H9 (cell line): ENCODE measurements around the gene RASSF5. TPM values are rescaled to one million over a fixed set of nuclear protein-coding genes. Genes with fewer than 3 reads are reported as not detected.

Experiments
- DNase-seq: peaks from one replicate; pipeline ENCODE4 v3.0.0-alpha.2; 2017
- H2AFZ ChIP-seq: one replicate; pipeline ENCODE4 v1.6.1; 2013; ENCODE audit warnings: mild to moderate bottlenecking, low read length, control low read depth, moderate library complexity
- H2AK5ac ChIP-seq: 2 replicates; pipeline ENCODE4 v1.6.1; 2013; ENCODE audit warnings: low read length, control low read depth, mixed read lengths; ENCODE audit not compliant: insufficient read length
- H2BK120ac ChIP-seq: one replicate; pipeline ENCODE4 v1.6.1; 2013; ENCODE audit warnings: low read depth, mild to moderate bottlenecking, low read length, control low read depth, inconsistent platforms; ENCODE audit not compliant: poor library complexity, severe bottlenecking
- H2BK12ac ChIP-seq: 2 replicates; pipeline ENCODE4 v1.6.1; 2013; ENCODE audit warnings: low read length, control low read depth, mixed read lengths, low read depth; ENCODE audit not compliant: insufficient read length
- H2BK15ac ChIP-seq: 2 replicates; pipeline ENCODE4 v1.6.1; 2013; ENCODE audit warnings: low read depth, low read length, control low read depth
- H2BK20ac ChIP-seq: one replicate; pipeline ENCODE4 v1.6.1; 2013; ENCODE audit warnings: low read depth, mild to moderate bottlenecking, low read length, control low read depth, inconsistent platforms; ENCODE audit not compliant: poor library complexity, severe bottlenecking
- H2BK5ac ChIP-seq: 2 replicates; pipeline ENCODE4 v1.6.1; 2013; ENCODE audit warnings: low read length, control low read depth, mixed read lengths; ENCODE audit not compliant: insufficient read length
- H3K14ac ChIP-seq: 2 replicates; pipeline ENCODE4 v1.6.1; 2013; ENCODE audit warnings: low read length, control low read depth; ENCODE audit not compliant: insufficient read depth
- H3K18ac ChIP-seq: 2 replicates; pipeline ENCODE4 v1.6.1; 2013; ENCODE audit warnings: low read depth, mild to moderate bottlenecking, mixed read lengths, low read length, control low read depth; ENCODE audit not compliant: insufficient read length
- H3K23ac ChIP-seq: 2 replicates; pipeline ENCODE4 v1.6.1; 2013; ENCODE audit warnings: low read length, control low read depth, mixed read lengths, low read depth; ENCODE audit not compliant: insufficient read length
- H3K23me2 ChIP-seq: 2 replicates; pipeline ENCODE4 v1.6.1; 2013; ENCODE audit warnings: low read depth, mild to moderate bottlenecking, mixed read lengths, low read length, control low read depth; ENCODE audit not compliant: insufficient read length, poor library complexity, severe bottlenecking
- H3K27ac ChIP-seq: 2 replicates; pipeline ENCODE4 v1.5.1; 2013; ENCODE audit warnings: low read length, control low read depth, mixed read lengths, low read depth; ENCODE audit not compliant: insufficient read length
- H3K27me3 ChIP-seq: 2 replicates; pipeline ENCODE4 v1.6.1; 2013; ENCODE audit warnings: low read length, control low read depth, inconsistent platforms; ENCODE audit not compliant: insufficient read depth
- H3K4ac ChIP-seq: 2 replicates; pipeline ENCODE4 v1.6.1; 2013; ENCODE audit warnings: low read depth, mild to moderate bottlenecking, control low read depth, inconsistent platforms, low read length, moderate library complexity
- H3K4me1 ChIP-seq: 2 replicates; pipeline ENCODE4 v1.6.1; 2013; ENCODE audit warnings: low read length, control low read depth, inconsistent platforms; ENCODE audit not compliant: insufficient read depth
- H3K4me2 ChIP-seq: 2 replicates; pipeline ENCODE4 v1.6.1; 2013; ENCODE audit warnings: low read length, control low read depth, mixed read lengths; ENCODE audit not compliant: insufficient read length, insufficient read depth
- H3K56ac ChIP-seq: 2 replicates; pipeline ENCODE4 v1.6.1; 2013; ENCODE audit warnings: low read depth, mild to moderate bottlenecking, mixed read lengths, low read length, control low read depth; ENCODE audit not compliant: insufficient read length
- H3K79me1 ChIP-seq: 2 replicates; pipeline ENCODE4 v1.6.1; 2013; ENCODE audit warnings: low read depth, mild to moderate bottlenecking, moderate library complexity, low read length, control low read depth, inconsistent platforms; ENCODE audit not compliant: insufficient read depth, poor library complexity, severe bottlenecking
- H3K79me2 ChIP-seq: 2 replicates; pipeline ENCODE4 v1.6.1; 2013; ENCODE audit warnings: low read length, control low read depth, inconsistent platforms; ENCODE audit not compliant: insufficient read depth
- H3K9ac ChIP-seq: 2 replicates; pipeline ENCODE4 v1.6.1; 2013; ENCODE audit warnings: low read length, control low read depth, mixed read lengths; ENCODE audit not compliant: insufficient read length; ENCODE audit errors: extremely low read depth
- H3K9me3 ChIP-seq: one replicate; pipeline ENCODE4 v1.6.1; 2013; ENCODE audit warnings: low read depth, low read length, inconsistent platforms; ENCODE audit not compliant: control insufficient read depth
- H3T11ph ChIP-seq: one replicate; pipeline ENCODE4 v1.6.1; 2013; ENCODE audit warnings: mild to moderate bottlenecking, low read length, control low read depth, inconsistent platforms
- H4K20me1 ChIP-seq: one replicate; pipeline ENCODE4 v1.6.1; 2013; ENCODE audit not compliant: control insufficient read depth, insufficient read length, insufficient read depth
- H4K5ac ChIP-seq: 2 replicates; pipeline ENCODE4 v1.6.1; 2013; ENCODE audit warnings: low read depth, mild to moderate bottlenecking, mixed read lengths, low read length, control low read depth; ENCODE audit not compliant: insufficient read length
- H4K8ac ChIP-seq: replicated peaks from 2 replicates; pipeline ENCODE4 v1.6.1; 2013; ENCODE audit warnings: low read length, control low read depth, mixed read lengths, low read depth; ENCODE audit not compliant: insufficient read length
- H4K91ac ChIP-seq: 2 replicates; pipeline ENCODE4 v1.6.1; 2013; ENCODE audit warnings: low read depth, mild to moderate bottlenecking, moderate library complexity, mixed read lengths, low read length, control low read depth; ENCODE audit not compliant: insufficient read length
- H3K27ac Mint-ChIP-seq, 3 experiments: 2 replicates in 2 of 3; 3 replicates in 1 of 3; pipeline ENCODE4 v1.8.0; 2020 to 2021; ENCODE audit warnings: mixed read lengths in 3 of 3, mild to moderate bottlenecking in 1 of 3, moderate library complexity in 1 of 3
- H3K27me3 Mint-ChIP-seq: 2 replicates; pipeline ENCODE4 v1.8.0; 2021; ENCODE audit warnings: low read depth, mild to moderate bottlenecking, moderate library complexity, mixed read lengths
- H3K36me3 Mint-ChIP-seq, 3 experiments: 2 replicates in 2 of 3; 3 replicates in 1 of 3; pipeline ENCODE4 v1.8.0; 2020 to 2021; ENCODE audit warnings: low read depth in 3 of 3, mixed read lengths in 3 of 3; ENCODE audit not compliant: insufficient read depth in 1 of 3
- H3K4me1 Mint-ChIP-seq, 2 experiments: 2 replicates each; pipeline ENCODE4 v1.8.0; 2020; ENCODE audit warnings: mixed read lengths in 2 of 2
- H3K4me3 Mint-ChIP-seq, 2 experiments: 2 replicates in 1 of 2; 3 replicates in 1 of 2; pipeline ENCODE4 v1.8.0; 2020 to 2021; ENCODE audit warnings: mild to moderate bottlenecking in 2 of 2, mixed read lengths in 2 of 2, moderate library complexity in 1 of 2
- H3K9me3 Mint-ChIP-seq, 2 experiments: 2 replicates in 1 of 2; 3 replicates in 1 of 2; pipeline ENCODE4 v1.8.0; 2020; ENCODE audit warnings: mild to moderate bottlenecking in 2 of 2, mixed read lengths in 2 of 2, moderate library complexity in 1 of 2
- WGBS: extraction: QIAGEN DNeasy Blood & Tissue Kit; methylation state at CpG from one replicate; pipeline ENCODE4 v1.1.7; 2013; ENCODE audit warnings: missing lambda C conversion rate, low lambda C conversion rate, mixed read lengths; ENCODE audit not compliant: insufficient read length; ENCODE audit errors: extremely low coverage; 5-methylcytosine and 5-hydroxymethylcytosine counted together
- total RNA-seq: library from RNA; stranded (reverse); gene quantifications from 2 replicates; pipeline ENCODE4 v1.2.1, GENCODE V29; 2021
- TF ChIP-seq, protein P1 (sequence below): fragments of 200-600 bp; sonication (generic); conservative IDR thresholded peaks from 3 replicates; pipeline ENCODE4 v1.8.0; 2021; ENCODE audit warnings: antibody characterized with exemption, mild to moderate bottlenecking

Gene RASSF5
- total RNA-seq, 1 experiment from 2014 or later, result 0.50 TPM

DNA sequence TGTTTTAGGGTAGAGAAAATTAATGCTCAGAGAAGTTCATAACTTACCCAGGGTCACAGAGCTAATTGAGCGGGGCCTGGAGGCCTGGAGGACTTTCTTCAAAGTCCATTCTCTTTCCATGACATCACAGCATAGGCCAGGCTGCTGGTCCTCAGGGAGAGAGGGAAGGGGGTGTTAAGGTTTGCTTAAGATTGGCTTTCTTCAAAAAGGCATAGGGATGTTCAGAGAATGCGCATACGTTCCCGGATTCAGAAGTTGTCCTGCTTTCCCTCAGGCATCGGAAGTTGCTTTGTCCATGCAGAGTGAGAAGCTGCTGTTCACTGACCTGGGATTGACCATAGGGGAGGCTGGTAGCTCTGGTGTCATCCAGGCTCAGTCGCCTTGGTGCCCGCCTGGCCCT lies 25.0 kb downstream of the RASSF5 start:
- no peak overlapping the region for H3K56ac ChIP-seq
- H2BK5ac ChIP-seq, result no peak overlapping the region
- Mint-ChIP-seq H3K9me3 (no peaks in the 10 kb centered on the region), H3K4me3 (no peak overlapping the region), H3K27me3 (peaks cover 18% of the 10 kb centered on the region), H3K36me3 (peaks cover 0 to 2% (median 0%) of the 10 kb centered on the region in 3 experiments; a peak in 1 of 7 replicates), H3K27ac (no peak overlapping the region; a peak in 1 of 7 replicates), H3K4me1 (peaks cover 3 to 4% of the 10 kb centered on the region in 2 experiments; a peak in 2 of 4 replicates)
- H3K79me1 ChIP-seq, result no peaks in the 10 kb centered on the region
- H2BK12ac ChIP-seq, result no peak overlapping the region
- H2AFZ ChIP-seq, result no peak overlapping the region
- H4K91ac ChIP-seq, result no peak overlapping the region
- H2BK15ac ChIP-seq, result no peak overlapping the region
- TF ChIP-seq, protein P1, sequence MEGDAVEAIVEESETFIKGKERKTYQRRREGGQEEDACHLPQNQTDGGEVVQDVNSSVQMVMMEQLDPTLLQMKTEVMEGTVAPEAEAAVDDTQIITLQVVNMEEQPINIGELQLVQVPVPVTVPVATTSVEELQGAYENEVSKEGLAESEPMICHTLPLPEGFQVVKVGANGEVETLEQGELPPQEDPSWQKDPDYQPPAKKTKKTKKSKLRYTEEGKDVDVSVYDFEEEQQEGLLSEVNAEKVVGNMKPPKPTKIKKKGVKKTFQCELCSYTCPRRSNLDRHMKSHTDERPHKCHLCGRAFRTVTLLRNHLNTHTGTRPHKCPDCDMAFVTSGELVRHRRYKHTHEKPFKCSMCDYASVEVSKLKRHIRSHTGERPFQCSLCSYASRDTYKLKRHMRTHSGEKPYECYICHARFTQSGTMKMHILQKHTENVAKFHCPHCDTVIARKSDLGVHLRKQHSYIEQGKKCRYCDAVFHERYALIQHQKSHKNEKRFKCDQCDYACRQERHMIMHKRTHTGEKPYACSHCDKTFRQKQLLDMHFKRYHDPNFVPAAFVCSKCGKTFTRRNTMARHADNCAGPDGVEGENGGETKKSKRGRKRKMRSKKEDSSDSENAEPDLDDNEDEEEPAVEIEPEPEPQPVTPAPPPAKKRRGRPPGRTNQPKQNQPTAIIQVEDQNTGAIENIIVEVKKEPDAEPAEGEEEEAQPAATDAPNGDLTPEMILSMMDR, result no peak
- H3K4me2 ChIP-seq, result no peak overlapping the region
- H3K18ac ChIP-seq, result no peak overlapping the region
- H3K23me2 ChIP-seq, result no peaks in the 10 kb centered on the region
- H3K9ac ChIP-seq, result no peak overlapping the region
- H2AK5ac ChIP-seq, result no peak overlapping the region
- no CpG with 5 or more reads among the region's 7 CpGs for WGBS
- no peak for DNase-seq
- no peaks in the 10 kb centered on the region for H4K20me1 ChIP-seq
- H4K8ac ChIP-seq, result no peak overlapping the region
- no peak overlapping the region for H2BK120ac ChIP-seq
- H2BK20ac ChIP-seq, result no peak overlapping the region
- H3K4me1 ChIP-seq, result no peaks in the 10 kb centered on the region
- H3K79me2 ChIP-seq, result no peaks in the 10 kb centered on the region
- H3K27me3 ChIP-seq, result no peaks in the 10 kb centered on the region
- H3K4ac ChIP-seq, result no peak overlapping the region
- H3K14ac ChIP-seq, result no peak overlapping the region
- H3T11ph ChIP-seq, result no peak overlapping the region
- no peak overlapping the region for H4K5ac ChIP-seq
- H3K23ac ChIP-seq, result no peak overlapping the region
- H3K9me3 ChIP-seq, result no peaks in the 10 kb centered on the region
- H3K27ac ChIP-seq, result no peak overlapping the region
